ENCODE results near the gene ZBTB46.

- no peak for TF ChIP-seq EZH2 (IDR thresholded peaks at IDR 0.05; ENCODE audit: borderline replicate concordance, low read depth, low read length, severe bottlenecking)
- no peak for TF ChIP-seq CTCF (IDR thresholded peaks at IDR 0.05; ENCODE audit: borderline replicate concordance, extremely low read depth, low read length, poor library complexity, severe bottlenecking)
Measured at GRCh38 chr20:63745961-63746731, 84.9 kb downstream of the ZBTB46 start.

Data from DND-41 (cell line).